Measurements from ENCODE around the gene BUD13.

DNA sequence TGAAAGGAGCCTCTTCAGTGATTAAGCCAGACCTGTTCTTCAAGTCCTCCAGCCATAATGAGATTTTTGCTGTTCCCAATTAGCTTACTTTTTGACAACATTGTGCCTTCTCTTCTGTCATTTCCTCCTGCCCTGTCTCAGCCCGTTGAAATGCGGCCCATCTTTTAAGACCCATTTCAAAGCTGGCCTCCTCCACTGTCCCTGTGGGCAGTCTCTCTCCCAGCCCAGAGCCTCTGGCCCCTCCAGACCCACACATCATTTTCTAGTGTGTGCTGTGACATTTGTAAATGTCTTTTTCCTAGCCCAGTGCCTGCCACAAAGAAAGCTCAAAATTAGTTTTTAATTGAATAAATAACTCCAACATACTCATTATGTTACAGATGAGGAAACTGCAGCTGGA, 70.9 kb downstream of the BUD13 start:
- TF ChIP-seq, protein P1, sequence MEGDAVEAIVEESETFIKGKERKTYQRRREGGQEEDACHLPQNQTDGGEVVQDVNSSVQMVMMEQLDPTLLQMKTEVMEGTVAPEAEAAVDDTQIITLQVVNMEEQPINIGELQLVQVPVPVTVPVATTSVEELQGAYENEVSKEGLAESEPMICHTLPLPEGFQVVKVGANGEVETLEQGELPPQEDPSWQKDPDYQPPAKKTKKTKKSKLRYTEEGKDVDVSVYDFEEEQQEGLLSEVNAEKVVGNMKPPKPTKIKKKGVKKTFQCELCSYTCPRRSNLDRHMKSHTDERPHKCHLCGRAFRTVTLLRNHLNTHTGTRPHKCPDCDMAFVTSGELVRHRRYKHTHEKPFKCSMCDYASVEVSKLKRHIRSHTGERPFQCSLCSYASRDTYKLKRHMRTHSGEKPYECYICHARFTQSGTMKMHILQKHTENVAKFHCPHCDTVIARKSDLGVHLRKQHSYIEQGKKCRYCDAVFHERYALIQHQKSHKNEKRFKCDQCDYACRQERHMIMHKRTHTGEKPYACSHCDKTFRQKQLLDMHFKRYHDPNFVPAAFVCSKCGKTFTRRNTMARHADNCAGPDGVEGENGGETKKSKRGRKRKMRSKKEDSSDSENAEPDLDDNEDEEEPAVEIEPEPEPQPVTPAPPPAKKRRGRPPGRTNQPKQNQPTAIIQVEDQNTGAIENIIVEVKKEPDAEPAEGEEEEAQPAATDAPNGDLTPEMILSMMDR (IDR thresholded peaks at IDR 0.05; ENCODE audit: low read length): no peak
- no peak for TF ChIP-seq EZH2 (IDR thresholded peaks at IDR 0.05; ENCODE audit: borderline replicate concordance, low read length)

Measured in OCI-LY1 (cell line).